ENCODE results near the gene EBF4.
"Not testable (repeated sequence)": the region's sequence is repeated elsewhere in the genome, so short reads cannot be mapped to it uniquely, and the experiment has no call there.

The EBF4 gene

DNA sequence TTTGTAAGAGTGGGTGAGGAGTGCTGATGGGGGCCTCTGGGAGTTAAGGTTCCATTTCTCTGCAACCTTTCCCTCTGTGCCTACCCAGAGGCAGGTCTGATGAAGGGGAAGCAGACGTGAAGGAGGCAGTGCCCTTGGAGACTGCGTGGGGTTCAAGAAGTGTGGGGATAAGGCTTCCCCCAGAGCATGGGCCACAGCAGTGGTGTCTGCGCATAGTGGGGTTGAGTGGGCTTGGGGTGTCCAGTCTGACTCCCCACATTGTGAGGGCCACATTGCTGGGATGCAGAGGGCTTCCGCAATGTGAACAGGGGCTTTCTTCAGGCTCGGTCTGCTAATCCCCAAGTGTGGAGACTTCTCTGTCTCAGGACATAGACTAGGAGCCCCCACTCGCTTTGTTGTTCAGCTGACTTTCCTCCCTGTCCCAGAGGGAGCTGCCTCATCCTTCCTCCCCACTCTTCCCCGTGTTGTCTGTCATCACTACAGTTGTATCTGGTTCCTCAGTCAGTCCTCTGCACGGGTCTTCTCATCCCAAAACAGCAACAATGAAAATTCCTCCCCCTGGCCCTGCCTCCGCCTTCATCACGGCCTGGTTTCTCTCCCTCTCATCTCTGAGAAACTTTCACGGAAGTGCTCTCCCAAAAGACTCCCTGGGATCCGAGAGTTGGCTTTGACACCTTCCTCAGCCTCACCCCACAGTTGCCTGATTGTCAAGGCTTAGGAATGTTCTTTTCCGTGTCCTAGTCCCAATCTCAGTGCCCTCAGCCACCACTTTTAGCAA lies 2.8 kb downstream of the EBF4 start:
- no peaks in the 10 kb centered on the region for H3K79me2 ChIP-seq (ENCODE audit: low read length)
- no peak overlapping the region for H3K4me3 ChIP-seq (ENCODE audit: low read length)
- no peak for TF ChIP-seq CTCF (IDR thresholded peaks at IDR 0.05; ENCODE audit: low read depth, low read length)
- TF ChIP-seq EZH2phosphoT487 (IDR thresholded peaks at IDR 0.05; ENCODE audit: low read depth): no peak
- H3K4me2 ChIP-seq (ENCODE audit: low read length): no peak overlapping the region
- no peak overlapping the region for H2AFZ ChIP-seq (ENCODE audit: low read depth, low read length)
- no peak overlapping the region for H3K9ac ChIP-seq (ENCODE audit: low read length)
- no peaks in the 10 kb centered on the region for H3K4me1 ChIP-seq (ENCODE audit: low read length)
- H3K27ac ChIP-seq (ENCODE audit: low read length): no peak overlapping the region
- no peaks in the 10 kb centered on the region for H3K36me3 ChIP-seq (replicated peaks; ENCODE audit: low read depth, low read length)
- no peaks in the 10 kb centered on the region for H3K9me3 ChIP-seq (ENCODE audit: insufficient read depth, low read length)
- H3K27me3 ChIP-seq (ENCODE audit: low read depth, low read length): peaks cover 29% of the 10 kb centered on the region
- no peaks in the 10 kb centered on the region for H4K20me1 ChIP-seq (ENCODE audit: insufficient read depth, low read length)

- not testable (repeated sequence) for H2AFZ ChIP-seq (ENCODE audit: low read depth, low read length); H4K20me1 ChIP-seq (ENCODE audit: insufficient read depth, low read length); H3K4me3 ChIP-seq (ENCODE audit: low read length); H3K4me2 ChIP-seq (ENCODE audit: low read length); H3K9me3 ChIP-seq (ENCODE audit: insufficient read depth, low read length); H3K9ac ChIP-seq (ENCODE audit: low read length); H3K36me3 ChIP-seq (replicated peaks; ENCODE audit: low read depth, low read length); H3K27ac ChIP-seq (ENCODE audit: low read length); H3K79me2 ChIP-seq (ENCODE audit: low read length); H3K4me1 ChIP-seq (ENCODE audit: low read length)
- H3K27me3 ChIP-seq (ENCODE audit: low read depth, low read length): peaks cover 32% of the 10 kb centered on the region
Measured at GRCh38 chr20:2695984-2696525, 3.5 kb downstream of the EBF4 start.

DNA sequence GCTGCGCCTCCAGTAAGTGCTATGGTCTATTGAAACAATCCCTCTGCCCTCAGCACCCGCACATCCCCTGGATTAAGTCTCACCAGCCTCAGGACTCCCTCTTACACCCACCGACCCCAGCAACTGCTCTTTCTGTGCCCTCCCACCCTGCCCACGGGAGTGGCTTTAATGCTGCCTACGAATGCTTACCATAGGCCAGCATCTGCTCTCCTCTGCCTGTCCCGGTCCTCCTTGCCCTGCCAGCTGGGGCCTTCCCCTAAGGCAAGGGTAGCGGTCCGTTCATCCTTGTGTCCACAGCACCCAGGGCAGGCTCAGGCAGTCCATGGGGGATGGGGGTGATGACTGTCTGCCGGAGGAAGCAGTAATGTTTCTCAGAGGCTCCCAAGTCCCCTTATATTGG lies 4.1 kb downstream of the EBF4 start:
- no peaks in the 10 kb centered on the region for H4K20me1 ChIP-seq (ENCODE audit: insufficient read depth, low read length)
- no peaks in the 10 kb centered on the region for H3K4me1 ChIP-seq (ENCODE audit: low read length)
- no peaks in the 10 kb centered on the region for H3K9me3 ChIP-seq (ENCODE audit: insufficient read depth, low read length)
- TF ChIP-seq EZH2phosphoT487 (IDR thresholded peaks at IDR 0.05; ENCODE audit: low read depth) (no peak), CTCF (IDR thresholded peaks at IDR 0.05; ENCODE audit: low read depth, low read length) (no peak)
- no peak overlapping the region for H2AFZ ChIP-seq (ENCODE audit: low read depth, low read length)
- H3K36me3 ChIP-seq (replicated peaks; ENCODE audit: low read depth, low read length): no peaks in the 10 kb centered on the region
- H3K4me3 ChIP-seq (ENCODE audit: low read length): no peak overlapping the region
- H3K79me2 ChIP-seq (ENCODE audit: low read length): no peaks in the 10 kb centered on the region
- H3K9ac ChIP-seq (ENCODE audit: low read length): no peak overlapping the region
- no peak overlapping the region for H3K27ac ChIP-seq (ENCODE audit: low read length)
- peaks cover 32% of the 10 kb centered on the region for H3K27me3 ChIP-seq (ENCODE audit: low read depth, low read length)
- H3K4me2 ChIP-seq (ENCODE audit: low read length): no peak overlapping the region

DNA sequence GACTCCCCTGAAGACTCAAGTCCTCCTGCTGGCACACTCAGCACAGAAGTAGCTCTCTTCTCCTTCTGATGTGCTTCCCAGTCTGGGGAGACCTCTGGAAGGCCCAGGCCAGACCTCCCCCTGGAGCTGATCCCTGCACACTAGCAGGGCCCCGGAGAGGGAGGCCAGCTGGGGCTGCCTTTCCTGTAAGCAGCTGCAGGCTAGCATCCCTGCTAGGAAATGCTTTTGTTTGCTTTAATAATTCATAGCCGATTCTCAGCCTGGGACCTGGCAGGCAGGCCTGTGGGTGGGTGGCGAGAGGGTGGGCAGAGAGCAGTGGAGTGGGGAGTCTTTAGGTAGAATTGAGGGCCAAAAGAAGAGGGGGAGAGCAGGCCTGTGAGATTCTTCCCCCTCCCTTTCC lies 5.2 kb downstream of the EBF4 start:
- Histone ChIP-seq H3K9me3 (ENCODE audit: insufficient read depth, low read length) (no peaks in the 10 kb centered on the region), H3K27me3 (ENCODE audit: low read depth, low read length) (peaks cover 28% of the 10 kb centered on the region), H3K27ac (ENCODE audit: low read length) (no peak overlapping the region), H4K20me1 (ENCODE audit: insufficient read depth, low read length) (no peaks in the 10 kb centered on the region), H3K79me2 (ENCODE audit: low read length) (no peaks in the 10 kb centered on the region), H3K36me3 (replicated peaks; ENCODE audit: low read depth, low read length) (no peaks in the 10 kb centered on the region), H3K9ac (ENCODE audit: low read length) (no peak overlapping the region), H3K4me2 (ENCODE audit: low read length) (no peak overlapping the region), H3K4me3 (ENCODE audit: low read length) (no peak overlapping the region), H3K4me1 (ENCODE audit: low read length) (no peaks in the 10 kb centered on the region), H2AFZ (ENCODE audit: low read depth, low read length) (no peak overlapping the region)
- TF ChIP-seq EZH2phosphoT487 (IDR thresholded peaks at IDR 0.05; ENCODE audit: low read depth) (no peak), CTCF (IDR thresholded peaks at IDR 0.05; ENCODE audit: low read depth, low read length) (no peak)
